OCI-M2 (cell line): ENCODE measurements around the gene PGBD1.
A peak's percentile ranks its signal among the peaks of the same experiment; 100 is the strongest.

Experiments
- DNase-seq: peaks from one replicate; lab custom pipeline; 2025; ENCODE audit not compliant: unreplicated experiment; lab: John Stamatoyannopoulos, UW

The PGBD1 gene

GRCh38 chr6:28333599-28334018 lies 52.2 kb downstream of the PGBD1 start:
- no peak for DNase-seq

GRCh38 chr6:28334286-28335039 lies 53.1 kb downstream of the PGBD1 start:
- DNase-seq, result no peak

- peak; percentile 99 for DNase-seq
Observed at GRCh38 chr6:28335040-28335563, 53.7 kb downstream of the PGBD1 start.

GRCh38 chr6:28335564-28336283 lies 54.4 kb downstream of the PGBD1 start, which contains the start of gene ZSCAN31:
ZSCAN31 (minus strand) TSS chr6:28336148; CDS start chr6:28329683, 6,465 bp downstream.
- peak; percentile 97 for DNase-seq

- DNase-seq, result peak; percentile 68
Observed at GRCh38 chr6:28336284-28337120, 55.1 kb downstream of the PGBD1 start.

GRCh38 chr6:28337121-28337520 lies 55.7 kb downstream of the PGBD1 start:
- no peak for DNase-seq

GRCh38 chr6:28340310-28341095 lies 59.1 kb downstream of the PGBD1 start:
- no peak for DNase-seq

GRCh38 chr6:28343898-28344677 lies 62.7 kb downstream of the PGBD1 start:
- DNase-seq, result no peak

GRCh38 chr6:28345201-28345600 lies 63.8 kb downstream of the PGBD1 start:
- DNase-seq, result no peak

GRCh38 chr6:28347119-28347518 lies 65.7 kb downstream of the PGBD1 start:
- DNase-seq, result no peak

GRCh38 chr6:28349344-28349891 lies 68.0 kb downstream of the PGBD1 start:
- no peak for DNase-seq

GRCh38 chr6:28349892-28350737 lies 68.7 kb downstream of the PGBD1 start, which contains the start of gene ZKSCAN3:
ZKSCAN3 (plus strand) TSS chr6:28349947; CDS start chr6:28359587, 9,640 bp downstream.
- peak; percentile 67 for DNase-seq

GRCh38 chr6:28351087-28351486 lies 69.7 kb downstream of the PGBD1 start:
- DNase-seq, result no peak

- DNase-seq, result no peak
Observed at GRCh38 chr6:28351493-28351925, 70.1 kb downstream of the PGBD1 start.
